Measurements from ENCODE around the gene RPAIN. TPM values are rescaled to one million over a fixed set of nuclear protein-coding genes. Genes with fewer than 3 reads are reported as not detected.

Gene RPAIN
- total RNA-seq, 1 experiment from 2014 or later: 49.3 TPM

DNA sequence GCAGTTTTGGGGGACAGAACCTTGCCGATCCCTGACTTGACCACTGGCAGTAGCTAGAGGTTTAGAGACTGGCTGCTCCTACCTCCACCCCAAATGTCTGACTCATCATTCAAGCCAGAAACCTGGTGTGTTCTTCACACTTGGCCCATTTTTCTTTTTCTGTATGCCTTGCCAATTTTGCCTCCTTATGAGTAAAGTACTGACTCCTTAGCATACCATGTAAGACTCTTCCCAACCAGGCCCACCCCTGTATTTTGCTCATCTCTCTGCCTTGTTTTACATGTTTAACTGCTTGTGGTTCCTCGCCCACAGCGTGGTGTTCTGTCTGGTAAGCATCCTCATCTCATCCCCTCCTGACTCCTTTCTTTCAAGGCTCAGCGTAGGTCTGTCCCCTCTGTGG lies 38.4 kb upstream of the RPAIN start:
- Mint-ChIP-seq H3K4me1 (ENCODE audit: insufficient read depth, unreplicated experiment) (peaks cover 6% of the 10 kb centered on the region), H3K36me3 (ENCODE audit: insufficient read depth, unreplicated experiment) (peaks cover 99% of the 10 kb centered on the region), H3K27ac (ENCODE audit: low read depth, unreplicated experiment) (no peak overlapping the region), H3K27me3 (ENCODE audit: insufficient read depth, unreplicated experiment) (no peaks in the 10 kb centered on the region), H3K4me3 (ENCODE audit: unreplicated experiment) (no peak overlapping the region), H3K9me3 (ENCODE audit: unreplicated experiment) (no peaks in the 10 kb centered on the region)
- intact Hi-C loops (cut with micrococcal nuclease): no loop called here
- TF ChIP-seq CTCF (IDR thresholded peaks at IDR 0.05; ENCODE audit: unreplicated experiment): no peak
- CTCF ChIA-PET: no interaction called here
- DNase-seq (ENCODE audit: unreplicated experiment): peak; percentile 30
- POLR2A ChIA-PET: interaction anchor here (0.6 to 1.9 kb wide), 8 partner anchors 8 to 98 kb away, joined by 3 to 6 read pairs (median 4); partner anchors contain the start of genes C1QBP, NUP88 and RPAIN
- BruUV-seq (replicated peaks): no TSS peak

DNA sequence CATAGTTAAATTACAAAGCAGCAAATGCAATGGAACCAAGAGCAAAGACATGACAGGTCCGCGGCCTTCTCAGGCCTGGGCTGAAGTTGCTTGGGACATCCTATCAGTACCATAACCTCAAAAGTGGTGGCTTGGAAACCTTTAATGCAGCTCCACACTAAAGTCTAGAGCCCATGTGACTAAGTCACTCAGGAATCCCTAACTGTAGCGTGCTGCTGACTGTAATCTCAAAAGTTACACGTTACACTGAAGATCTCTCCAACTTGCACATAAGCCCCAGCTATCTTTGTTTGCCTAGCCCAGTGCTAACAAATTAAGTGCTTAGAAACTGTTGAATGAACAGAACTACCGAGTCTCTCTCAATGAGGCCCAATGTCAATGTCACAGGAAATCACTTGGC lies 28.3 kb upstream of the RPAIN start:
- Mint-ChIP-seq H3K27me3 (ENCODE audit: insufficient read depth, unreplicated experiment) (no peaks in the 10 kb centered on the region), H3K9me3 (ENCODE audit: unreplicated experiment) (no peaks in the 10 kb centered on the region), H3K36me3 (ENCODE audit: insufficient read depth, unreplicated experiment) (peaks cover 95% of the 10 kb centered on the region), H3K4me3 (ENCODE audit: unreplicated experiment) (no peak overlapping the region), H3K27ac (ENCODE audit: low read depth, unreplicated experiment) (no peak overlapping the region), H3K4me1 (ENCODE audit: insufficient read depth, unreplicated experiment) (no peaks in the 10 kb centered on the region)
- ChIA-PET POLR2A (interaction anchor here (0.6 to 2.2 kb wide), 5 partner anchors 9 to 28 kb away, joined by 3 to 8 read pairs (median 4); partner anchors contain the start of genes NUP88 and RPAIN), CTCF (interaction anchor here (0.6 kb wide), 2 partner anchors 12 to 440 kb away, joined by 3 to 4 read pairs; partner anchors contain the start of gene ENO3)
- intact Hi-C loops (cut with micrococcal nuclease): no loop called here
- no peak for DNase-seq (ENCODE audit: unreplicated experiment)
- TF ChIP-seq CTCF (IDR thresholded peaks at IDR 0.05; ENCODE audit: unreplicated experiment): no peak
- BruUV-seq (replicated peaks): no TSS peak

DNA sequence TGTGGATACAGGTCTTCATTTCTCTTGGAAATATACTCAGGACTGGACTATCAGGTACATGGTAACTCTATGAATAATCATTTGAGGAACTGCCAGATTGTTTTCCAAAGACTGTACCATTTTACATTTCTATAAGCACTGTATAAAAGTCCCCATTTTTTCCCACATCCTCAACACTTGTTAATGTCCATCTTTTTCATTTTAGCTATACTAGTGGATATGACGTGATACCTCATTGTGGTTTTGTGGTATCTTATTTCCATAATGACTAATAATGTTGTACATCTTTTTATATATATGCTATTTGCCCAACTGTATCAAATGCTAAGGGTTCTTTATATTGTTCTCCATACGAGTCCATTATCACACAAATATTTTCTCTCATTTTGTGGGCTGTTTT lies 23.4 kb upstream of the RPAIN start:
- CTCF ChIA-PET: interaction anchor here (0.9 kb wide), 1 partner anchor 9 kb away, joined by 4 read pairs; no protein-coding TSS in a partner anchor
- intact Hi-C loops (cut with micrococcal nuclease): no loop called here
- BruUV-seq (replicated peaks): no TSS peak

DNA sequence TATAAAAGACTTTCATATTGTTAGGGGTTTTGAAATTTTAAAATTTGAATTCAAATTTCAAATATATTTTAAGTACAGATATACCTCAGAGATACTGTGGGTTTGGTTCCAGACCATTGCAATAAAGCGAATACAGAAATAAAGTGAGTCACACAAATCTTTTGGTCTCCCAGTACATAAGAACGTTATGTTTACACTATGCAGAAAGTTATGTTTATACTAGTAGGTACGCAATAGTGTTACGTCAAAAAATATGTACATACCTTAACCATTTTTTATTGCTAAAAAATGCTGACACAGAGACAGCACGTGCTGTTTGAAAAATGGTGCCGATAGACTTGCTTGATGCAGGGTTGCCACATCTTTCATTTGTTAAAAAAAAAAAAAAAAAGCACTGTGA lies 20.2 kb upstream of the RPAIN start:
- DNase-seq (ENCODE audit: unreplicated experiment): peak; percentile 46
- POLR2A ChIA-PET: interaction anchor here (0.7 to 1.4 kb wide), 2 partner anchors 19 to 39 kb away, joined by 3 to 5 read pairs; partner anchors contain the start of gene C1QBP
- BruUV-seq (replicated peaks): no TSS peak
- no peak overlapping the region for H3K27ac Mint-ChIP-seq (ENCODE audit: low read depth, unreplicated experiment)
- no peak overlapping the region for H3K4me3 Mint-ChIP-seq (ENCODE audit: unreplicated experiment)
- H3K4me1 Mint-ChIP-seq (ENCODE audit: insufficient read depth, unreplicated experiment): no peaks in the 10 kb centered on the region
- CTCF ChIA-PET: interaction anchor here (0.7 to 1.0 kb wide), 2 partner anchors 40 to 191 kb away, joined by 3 to 12 read pairs; no protein-coding TSS in a partner anchor
- intact Hi-C loops (cut with micrococcal nuclease): no loop called here
- H3K27me3 Mint-ChIP-seq (ENCODE audit: insufficient read depth, unreplicated experiment): no peaks in the 10 kb centered on the region
- no peak for TF ChIP-seq CTCF (IDR thresholded peaks at IDR 0.05; ENCODE audit: unreplicated experiment)
- H3K9me3 Mint-ChIP-seq (ENCODE audit: unreplicated experiment): no peaks in the 10 kb centered on the region
- peaks cover 62% of the 10 kb centered on the region for H3K36me3 Mint-ChIP-seq (ENCODE audit: insufficient read depth, unreplicated experiment)

More for the DNA sequence above, 23.4 kb upstream of the RPAIN start:
- Mint-ChIP-seq H3K27me3 (ENCODE audit: insufficient read depth, unreplicated experiment) (no peaks in the 10 kb centered on the region), H3K36me3 (ENCODE audit: insufficient read depth, unreplicated experiment) (peaks cover 93% of the 10 kb centered on the region), H3K4me1 (ENCODE audit: insufficient read depth, unreplicated experiment) (no peaks in the 10 kb centered on the region), H3K9me3 (ENCODE audit: unreplicated experiment) (no peaks in the 10 kb centered on the region), H3K4me3 (ENCODE audit: unreplicated experiment) (no peak overlapping the region), H3K27ac (ENCODE audit: low read depth, unreplicated experiment) (no peak overlapping the region)
- TF ChIP-seq CTCF (IDR thresholded peaks at IDR 0.05; ENCODE audit: unreplicated experiment): no peak
- POLR2A ChIA-PET: no interaction called here
- no peak for DNase-seq (ENCODE audit: unreplicated experiment)

Data from MCF 10A (cell line).